ENCODE measurements around the gene TICAM2. TPM values are rescaled to one million over a fixed set of nuclear protein-coding genes. Genes with fewer than 3 reads are reported as not detected.

The TICAM2 gene
- total RNA-seq, 4 donors from 2014 or later, result 0.80 to 3.3 TPM; not detected in 2

- no peak for TF ChIP-seq POLR2A (IDR thresholded peaks at IDR 0.05)
- TF ChIP-seq, protein P1, sequence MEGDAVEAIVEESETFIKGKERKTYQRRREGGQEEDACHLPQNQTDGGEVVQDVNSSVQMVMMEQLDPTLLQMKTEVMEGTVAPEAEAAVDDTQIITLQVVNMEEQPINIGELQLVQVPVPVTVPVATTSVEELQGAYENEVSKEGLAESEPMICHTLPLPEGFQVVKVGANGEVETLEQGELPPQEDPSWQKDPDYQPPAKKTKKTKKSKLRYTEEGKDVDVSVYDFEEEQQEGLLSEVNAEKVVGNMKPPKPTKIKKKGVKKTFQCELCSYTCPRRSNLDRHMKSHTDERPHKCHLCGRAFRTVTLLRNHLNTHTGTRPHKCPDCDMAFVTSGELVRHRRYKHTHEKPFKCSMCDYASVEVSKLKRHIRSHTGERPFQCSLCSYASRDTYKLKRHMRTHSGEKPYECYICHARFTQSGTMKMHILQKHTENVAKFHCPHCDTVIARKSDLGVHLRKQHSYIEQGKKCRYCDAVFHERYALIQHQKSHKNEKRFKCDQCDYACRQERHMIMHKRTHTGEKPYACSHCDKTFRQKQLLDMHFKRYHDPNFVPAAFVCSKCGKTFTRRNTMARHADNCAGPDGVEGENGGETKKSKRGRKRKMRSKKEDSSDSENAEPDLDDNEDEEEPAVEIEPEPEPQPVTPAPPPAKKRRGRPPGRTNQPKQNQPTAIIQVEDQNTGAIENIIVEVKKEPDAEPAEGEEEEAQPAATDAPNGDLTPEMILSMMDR (IDR thresholded peaks at IDR 0.05), result no peak
- Histone ChIP-seq H3K27me3 (no peaks in the 10 kb centered on the region), H3K9me3 (no peaks in the 10 kb centered on the region), H3K4me1 (peaks cover 0 to 68% (median 7%) of the 10 kb centered on the region in 4 donors), H3K27ac (no peak overlapping the region), H3K36me3 (peaks cover 0 to 12% (median 0%) of the 10 kb centered on the region in 3 donors), H3K4me3 (no peak overlapping the region)
- DNase-seq, result no peak
Observed at GRCh38 chr5:115535479-115536035, 66.7 kb downstream of the TICAM2 start.

- H3K27me3 ChIP-seq, result no peaks in the 10 kb centered on the region
- peaks cover 0 to 27% (median 0%) of the 10 kb centered on the region in 3 donors for H3K36me3 ChIP-seq
- no peaks in the 10 kb centered on the region for H3K9me3 ChIP-seq
- no peak for DNase-seq
- TF ChIP-seq, protein P1 (IDR thresholded peaks at IDR 0.05), result no peak
- TF ChIP-seq POLR2A (IDR thresholded peaks at IDR 0.05), result no peak
- H3K4me3 ChIP-seq, result no peak overlapping the region
- H3K4me1 ChIP-seq, result peaks cover 0 to 49% (median 4%) of the 10 kb centered on the region in 4 donors
- no peak overlapping the region for H3K27ac ChIP-seq
Observed at GRCh38 chr5:115532517-115532916, 69.8 kb downstream of the TICAM2 start.

GRCh38 chr5:115531787-115532367 is 70.4 kb downstream of the TICAM2 start:
- TF ChIP-seq, protein P1 (IDR thresholded peaks at IDR 0.05), result no peak
- TF ChIP-seq POLR2A (IDR thresholded peaks at IDR 0.05), result no peak
- peaks cover 0 to 27% (median 0%) of the 10 kb centered on the region in 3 donors for H3K36me3 ChIP-seq
- H3K9me3 ChIP-seq, result no peaks in the 10 kb centered on the region
- H3K4me1 ChIP-seq, result peaks cover 0 to 43% (median 2%) of the 10 kb centered on the region in 4 donors
- DNase-seq, result no peak
- H3K27ac ChIP-seq, result peak overlapping the region in 1 of 4 donors; percentile 36
- no peaks in the 10 kb centered on the region for H3K27me3 ChIP-seq
- H3K4me3 ChIP-seq, result no peak overlapping the region

DNA sequence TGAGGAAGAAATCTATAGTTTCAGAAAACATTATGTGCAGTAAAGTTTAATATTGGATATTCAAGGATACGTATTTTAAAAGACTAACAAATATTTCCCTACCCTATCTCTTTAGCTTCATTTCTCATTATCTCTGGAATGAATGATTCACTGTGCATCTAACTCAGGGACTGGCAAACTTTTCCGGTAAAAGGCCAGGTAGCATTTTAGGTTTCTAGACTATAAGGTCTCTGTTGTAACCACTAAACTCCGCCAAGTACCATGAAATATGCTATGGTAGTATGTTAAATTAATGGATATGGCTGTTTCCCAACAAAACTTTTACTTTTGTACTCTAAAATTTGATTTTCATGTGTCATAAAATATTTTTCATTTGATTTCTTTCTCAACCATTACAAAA is 70.9 kb downstream of the TICAM2 start:
- DNase-seq, result no peak
- peaks cover 0 to 38% (median under 1%) of the 10 kb centered on the region in 4 donors for H3K4me1 ChIP-seq
- TF ChIP-seq, protein P1 (IDR thresholded peaks at IDR 0.05), result no peak
- TF ChIP-seq POLR2A (IDR thresholded peaks at IDR 0.05), result no peak
- H3K36me3 ChIP-seq, result peaks cover 0 to 26% (median 0%) of the 10 kb centered on the region in 3 donors
- no peaks in the 10 kb centered on the region for H3K9me3 ChIP-seq
- H3K27ac ChIP-seq, result no peak overlapping the region
- H3K4me3 ChIP-seq, result no peak overlapping the region
- H3K27me3 ChIP-seq, result no peaks in the 10 kb centered on the region

GRCh38 chr5:115530426-115530825 is 71.9 kb downstream of the TICAM2 start:
- H3K27ac ChIP-seq, result no peak overlapping the region
- no peak for TF ChIP-seq POLR2A (IDR thresholded peaks at IDR 0.05)
- TF ChIP-seq, protein P1 (IDR thresholded peaks at IDR 0.05), result no peak
- H3K9me3 ChIP-seq, result no peaks in the 10 kb centered on the region
- peaks cover 0 to 17% (median 0%) of the 10 kb centered on the region in 3 donors for H3K36me3 ChIP-seq
- no peaks in the 10 kb centered on the region for H3K27me3 ChIP-seq
- H3K4me3 ChIP-seq, result no peak overlapping the region
- peaks cover 0 to 36% (median 0%) of the 10 kb centered on the region in 4 donors for H3K4me1 ChIP-seq
- no peak for DNase-seq

Other genes with a start within 250 kb of the TICAM2 start
- gene FEM1C, start 57.7 kb downstream of the TICAM2 start, total RNA-seq, result 10 to 100 TPM; 17.3 to 31.9 (median 28.2) TPM
- gene TMED7, start 23.6 kb upstream of the TICAM2 start, total RNA-seq, result 100 to 1,000 TPM in 2 of 4 donors, 10 to 100 TPM in 2; 36.3 to 119 (median 99.7) TPM
- 10 to 100 TPM in 1 of 4 donors, 1 to 10 TPM in 3; 1.2 to 10.7 (median 3.2) TPM for gene CDO1, start 214.2 kb upstream of the TICAM2 start, total RNA-seq
- 10 to 100 TPM; 37.1 to 46.1 (median 41.8) TPM for gene ATG12, start 239.1 kb upstream of the TICAM2 start, total RNA-seq
- gene AP3S1, start 239.5 kb upstream of the TICAM2 start, total RNA-seq, result 100 to 1,000 TPM in 1 of 4 donors, 10 to 100 TPM in 3; 47.2 to 113 (median 77.9) TPM

Data from Peyer's patch (tissue), 4 donors.